GM23248 (cell line): ENCODE results near the gene TRAF3IP3. TPM values are rescaled to one million over a fixed set of nuclear protein-coding genes. Genes with fewer than 3 reads are reported as not detected.
A peak's percentile ranks its signal among the peaks of the same experiment; 100 is the strongest.

Experiments
- DNase-seq: peaks from one replicate; pipeline ENCODE4 v3.0.0-alpha.2; 2015
- H2AFZ ChIP-seq: fragments of 200-600 bp; sonication (generic); 2 replicates; pipeline ENCODE4 v1.6.1; 2016; ENCODE audit warnings: antibody characterized with exemption
- H3F3A ChIP-seq: fragments of 200-600 bp; sonication (generic); 2 replicates; pipeline ENCODE4 v1.6.1; 2016; ENCODE audit warnings: mild to moderate bottlenecking, antibody characterized with exemption, mixed run types; ENCODE audit not compliant: insufficient read depth
- H3K27ac ChIP-seq: fragments of 200-600 bp; sonication (generic); 2 replicates; pipeline ENCODE4 v1.5.1; 2016; ENCODE audit warnings: mild to moderate bottlenecking
- H3K27me3 ChIP-seq: fragments of 200-600 bp; sonication (generic); replicated peaks from 2 replicates; pipeline ENCODE4 v1.6.1; 2016; ENCODE audit warnings: mild to moderate bottlenecking; ENCODE audit not compliant: insufficient read depth
- H3K36me3 ChIP-seq: fragments of 200-600 bp; sonication (generic); 2 replicates; pipeline ENCODE4 v1.6.1; 2016; ENCODE audit warnings: low read depth, mild to moderate bottlenecking
- H3K4me1 ChIP-seq: fragments of 200-600 bp; sonication (generic); 2 replicates; pipeline ENCODE4 v1.6.1; 2016; ENCODE audit warnings: mild to moderate bottlenecking; ENCODE audit not compliant: insufficient read depth
- H3K4me2 ChIP-seq: fragments of 200-600 bp; sonication (generic); one replicate; pipeline ENCODE4 v1.6.1; 2016; ENCODE audit warnings: mild to moderate bottlenecking; ENCODE audit not compliant: unreplicated experiment
- H3K4me3 ChIP-seq: fragments of 200-600 bp; sonication (generic); 2 replicates; pipeline ENCODE4 v1.5.1; 2016; ENCODE audit warnings: mild to moderate bottlenecking
- H3K79me2 ChIP-seq: fragments of 200-600 bp; sonication (generic); 2 replicates; pipeline ENCODE4 v1.6.1; 2016; ENCODE audit warnings: mild to moderate bottlenecking; ENCODE audit not compliant: insufficient read depth
- H3K9ac ChIP-seq: fragments of 200-600 bp; sonication (generic); 2 replicates; pipeline ENCODE4 v1.6.1; 2016; ENCODE audit warnings: mild to moderate bottlenecking
- H3K9me2 ChIP-seq: fragments of 200-600 bp; sonication (generic); 2 replicates; pipeline ENCODE4 v1.6.1; 2016; ENCODE audit warnings: mixed run types, mild to moderate bottlenecking, moderate library complexity; ENCODE audit not compliant: insufficient read depth
- H3K9me3 ChIP-seq: fragments of 200-600 bp; sonication (generic); one replicate; pipeline ENCODE4 v1.6.1; 2017; ENCODE audit warnings: low read depth
- H4K20me1 ChIP-seq: fragments of 200-600 bp; sonication (generic); 2 replicates; pipeline ENCODE4 v1.6.0; 2016; ENCODE audit not compliant: insufficient read depth
- EZH2 ChIP-seq: fragments of 200-600 bp; sonication (generic); IDR thresholded peaks from 2 replicates; pipeline ENCODE4 v1.6.1; 2018; ENCODE audit warnings: antibody characterized with exemption, mild to moderate bottlenecking; ENCODE audit not compliant: insufficient read depth, poor library complexity, severe bottlenecking
- EZH2phosphoT487 ChIP-seq: fragments of 200-600 bp; sonication (generic); IDR thresholded peaks from 2 replicates; pipeline ENCODE4 v1.6.1; 2018; ENCODE audit warnings: antibody characterized with exemption, moderate library complexity, mild to moderate bottlenecking, low read depth; ENCODE audit not compliant: insufficient read depth
- WGBS, 2 experiments: methylation state at CpG; one replicate each; pipeline ENCODE4 v1.1.6; 2015 to 2017; ENCODE audit warnings: low lambda C conversion rate in 2 of 2, low coverage in 1 of 2; ENCODE audit errors: missing lambda C conversion rate in 2 of 2; 5-methylcytosine and 5-hydroxymethylcytosine counted together
- in situ Hi-C: fragments of 300-500 bp; cut with MboI; formaldehyde crosslinking; loops from 2 replicates; pipeline ENCODE4 v1.15.0; 2020
- polyA plus RNA-seq: library from polyadenylated mRNA; unstranded; fragments of >200 nt; fragmentation: Nextera tagmentation; extraction: Ambion mirVana; gene quantifications from 2 replicates; pipeline ENCODE4 v1.2.1, GENCODE V29; 2016
- total RNA-seq: library from RNA; depleted of rRNA; stranded (reverse); fragments of >200 nt; shearing (Covaris generic); gene quantifications from 2 replicates; pipeline ENCODE4 v1.2.3, GENCODE V29; 2014

The TRAF3IP3 gene
- total and polyA plus RNA-seq, 2 experiments from 2014 or later, result not detected

DNA sequence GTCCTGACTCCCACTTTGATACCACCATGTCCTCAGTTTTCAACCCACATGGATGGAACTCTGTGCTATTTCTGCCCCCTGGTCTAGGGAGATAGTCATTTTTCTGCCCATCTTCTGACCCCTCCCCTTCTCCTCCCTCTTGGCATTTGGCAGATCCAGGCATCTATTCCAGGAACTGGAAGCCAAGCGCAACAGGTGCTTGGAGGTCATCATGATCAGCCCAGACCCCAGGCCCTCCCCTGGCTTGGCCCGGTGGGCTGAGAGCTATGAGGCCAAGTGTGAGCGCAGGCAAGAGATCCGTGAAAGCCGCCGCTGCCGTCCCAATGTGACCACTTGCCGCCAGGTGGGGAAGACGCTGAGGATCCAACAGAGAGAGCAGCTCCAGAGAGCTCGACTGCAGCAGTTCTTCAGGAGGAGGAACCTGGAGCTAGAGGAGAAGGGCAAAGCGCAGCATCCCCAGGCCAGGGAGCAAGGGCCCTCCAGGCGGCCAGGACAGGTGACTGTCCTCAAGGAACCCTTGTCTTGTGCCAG is 4.0 kb downstream of the TRAF3IP3 start:
- H3K27me3 ChIP-seq, result no peaks in the 10 kb centered on the region
- in situ Hi-C loops, result no loop called here
- no peak overlapping the region for H3K4me2 ChIP-seq
- H3K36me3 ChIP-seq, result no peaks in the 10 kb centered on the region
- no peaks in the 10 kb centered on the region for H3K79me2 ChIP-seq
- H2AFZ ChIP-seq, result no peak overlapping the region
- TF ChIP-seq EZH2phosphoT487 (no peak), EZH2 (no peak)
- WGBS, 2 experiments, result 88 to 91% methylated on average over 12 of the region's 12 CpGs
- no peaks in the 10 kb centered on the region for H4K20me1 ChIP-seq
- no peak overlapping the region for H3K4me3 ChIP-seq
- H3K9me2 ChIP-seq, result no peaks in the 10 kb centered on the region
- no peak for DNase-seq
- H3F3A ChIP-seq, result no peaks in the 10 kb centered on the region
- 0 out of 2 replicates have a peak, but pooled peaks cover 9% of the 10 kb centered on the region for H3K4me1 ChIP-seq
- H3K9me3 ChIP-seq, result no peaks in the 10 kb centered on the region
- no peak overlapping the region for H3K9ac ChIP-seq
- H3K27ac ChIP-seq, result no peak overlapping the region

DNA sequence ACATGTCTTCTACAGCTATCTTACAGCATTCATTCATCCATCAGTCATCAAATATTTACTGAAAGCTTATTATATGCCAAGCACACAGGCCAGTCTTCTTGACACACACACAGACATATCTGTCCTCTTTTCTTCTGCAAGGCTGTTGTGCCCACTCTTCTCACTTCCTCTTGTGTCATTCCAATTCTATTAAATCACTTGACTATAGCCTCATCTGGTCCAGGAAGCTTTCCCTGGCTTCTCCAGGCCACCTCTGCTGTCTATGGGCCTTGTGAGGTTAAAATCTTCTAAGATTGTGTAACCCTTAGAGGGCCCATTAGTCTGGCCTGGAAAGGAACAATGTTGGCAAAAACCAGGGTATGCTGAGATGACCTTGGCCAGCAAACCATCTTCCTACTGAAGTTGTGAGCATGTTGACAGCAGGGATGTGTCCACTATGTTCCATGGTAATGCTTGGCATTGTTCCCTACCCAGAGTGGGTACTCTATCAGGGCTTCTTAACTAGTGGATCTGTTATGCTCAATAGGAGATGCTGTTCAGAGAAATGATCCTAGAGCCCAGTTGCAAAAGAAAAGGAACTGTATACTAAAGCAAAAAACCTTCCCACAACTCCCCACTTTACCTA is 5.3 kb downstream of the TRAF3IP3 start:
- no peak overlapping the region for H2AFZ ChIP-seq
- no peaks in the 10 kb centered on the region for H3F3A ChIP-seq
- no peaks in the 10 kb centered on the region for H3K27me3 ChIP-seq
- H3K36me3 ChIP-seq, result no peaks in the 10 kb centered on the region
- no peak overlapping the region for H3K27ac ChIP-seq
- H3K4me3 ChIP-seq, result no peak overlapping the region
- H3K4me2 ChIP-seq, result no peak overlapping the region
- peak; percentile 44 for DNase-seq
- no peaks in the 10 kb centered on the region for H4K20me1 ChIP-seq
- 0 out of 2 replicates have a peak, but pooled peaks cover 9% of the 10 kb centered on the region for H3K4me1 ChIP-seq
- no peak overlapping the region for H3K9ac ChIP-seq
- in situ Hi-C loops, result no loop called here
- TF ChIP-seq EZH2phosphoT487, result no peak
- TF ChIP-seq EZH2, result no peak
- H3K9me3 ChIP-seq, result no peaks in the 10 kb centered on the region
- no peaks in the 10 kb centered on the region for H3K79me2 ChIP-seq
- H3K9me2 ChIP-seq, result no peaks in the 10 kb centered on the region

DNA sequence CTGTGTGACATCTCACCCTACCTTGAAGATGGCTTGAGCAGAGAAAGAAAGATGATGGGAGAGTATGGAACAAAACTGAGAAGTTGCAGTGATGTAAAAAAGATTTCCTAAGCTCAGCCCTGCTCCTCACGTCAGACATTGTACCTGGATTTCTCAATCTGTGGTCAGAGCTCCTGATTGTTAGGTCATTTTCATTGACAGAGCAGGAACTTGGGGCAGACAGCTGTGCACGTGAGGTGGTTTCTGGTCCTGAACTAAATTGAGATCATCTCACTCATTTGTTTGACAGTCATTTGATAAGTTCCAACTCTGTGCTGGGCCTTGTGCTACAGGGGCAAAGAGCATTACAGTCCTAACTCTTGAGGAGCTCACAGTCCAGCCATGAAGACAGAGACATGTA is 10.2 kb downstream of the TRAF3IP3 start:
- H3K36me3 ChIP-seq, result no peaks in the 10 kb centered on the region
- H3K4me3 ChIP-seq, result no peak overlapping the region

DNA sequence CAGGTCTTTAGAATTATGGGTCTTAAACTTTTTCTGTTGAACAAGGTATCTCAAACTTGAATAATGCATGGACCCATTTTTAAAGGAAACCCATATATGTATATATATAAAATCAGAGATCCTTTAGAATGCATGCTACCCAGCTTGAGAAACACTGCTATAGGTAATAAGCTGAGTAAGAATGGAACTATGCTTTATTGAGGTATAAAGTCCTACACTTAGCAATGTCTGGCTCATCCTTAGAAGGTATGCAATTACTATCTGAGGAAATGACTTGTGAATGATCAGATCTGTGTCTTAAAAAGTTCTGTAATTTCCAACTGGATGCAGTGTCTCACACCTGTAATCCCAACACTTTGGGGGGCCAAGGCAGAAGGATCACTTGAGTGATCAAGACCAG is 11.2 kb downstream of the TRAF3IP3 start:
- Histone ChIP-seq H3K4me1 (peaks cover 16% of the 10 kb centered on the region; the same call in 1 of the 2 replicates), H3K79me2 (no peaks in the 10 kb centered on the region), H3K9me3 (no peaks in the 10 kb centered on the region), H2AFZ (no peak overlapping the region), H3K27ac (no peak overlapping the region), H3K9me2 (no peaks in the 10 kb centered on the region), H3K27me3 (no peaks in the 10 kb centered on the region), H3K36me3 (no peaks in the 10 kb centered on the region), H3K4me2 (no peak overlapping the region), H3K9ac (no peak overlapping the region), H3F3A (peaks cover 12% of the 10 kb centered on the region), H3K4me3 (no peak overlapping the region), H4K20me1 (no peaks in the 10 kb centered on the region)
- in situ Hi-C loops, result no loop called here
- TF ChIP-seq EZH2phosphoT487, result no peak
- DNase-seq, result no peak

More for the DNA sequence above, 10.2 kb downstream of the TRAF3IP3 start:
- H3K9ac ChIP-seq, result no peak overlapping the region
- no peak for DNase-seq
- H3K4me2 ChIP-seq, result no peak overlapping the region
- H4K20me1 ChIP-seq, result no peaks in the 10 kb centered on the region
- in situ Hi-C loops, result no loop called here
- H2AFZ ChIP-seq, result no peak overlapping the region
- H3K9me2 ChIP-seq, result no peaks in the 10 kb centered on the region
- 61 to 71% methylated on average over 2 of the region's 2 CpGs for WGBS, 2 experiments
- peaks cover 12% of the 10 kb centered on the region for H3F3A ChIP-seq
- peaks cover 18% of the 10 kb centered on the region; the same call in 1 of the 2 replicates for H3K4me1 ChIP-seq
- no peaks in the 10 kb centered on the region for H3K27me3 ChIP-seq
- H3K79me2 ChIP-seq, result no peaks in the 10 kb centered on the region
- TF ChIP-seq EZH2phosphoT487, result no peak
- no peak for TF ChIP-seq EZH2
- H3K9me3 ChIP-seq, result no peaks in the 10 kb centered on the region
- H3K27ac ChIP-seq, result no peak overlapping the region

DNA sequence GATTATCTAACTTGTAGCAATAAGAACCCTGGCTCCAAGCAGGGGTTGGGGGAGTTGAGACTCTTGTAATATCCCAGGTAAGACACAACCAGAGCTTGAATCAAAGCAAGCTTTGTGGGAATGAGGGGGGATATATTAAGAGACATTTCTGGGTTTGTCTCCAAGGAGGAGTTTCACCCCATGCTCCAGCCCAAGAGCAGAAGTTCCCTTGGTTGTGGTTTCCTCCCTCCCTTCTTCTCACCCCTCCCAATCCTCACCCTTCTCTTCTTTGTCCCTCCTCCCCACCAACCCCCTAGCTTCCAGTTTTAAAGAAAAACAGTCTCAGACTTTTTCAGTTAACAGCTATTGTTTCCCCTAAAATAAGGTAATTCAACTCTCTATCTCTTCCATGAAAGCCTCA is 11.9 kb downstream of the TRAF3IP3 start:
- Histone ChIP-seq H3F3A (peaks cover 12% of the 10 kb centered on the region), H3K27me3 (no peaks in the 10 kb centered on the region), H3K4me1 (peaks cover 16% of the 10 kb centered on the region; the same call in 1 of the 2 replicates), H3K36me3 (no peaks in the 10 kb centered on the region), H3K4me2 (no peak overlapping the region), H3K79me2 (no peaks in the 10 kb centered on the region), H3K27ac (no peak overlapping the region), H4K20me1 (no peaks in the 10 kb centered on the region), H3K9ac (no peak overlapping the region), H2AFZ (no peak overlapping the region), H3K4me3 (no peak overlapping the region), H3K9me3 (no peaks in the 10 kb centered on the region), H3K9me2 (no peaks in the 10 kb centered on the region)
- in situ Hi-C loops, result no loop called here
- no peak for DNase-seq
- TF ChIP-seq EZH2phosphoT487 (no peak), EZH2 (no peak)
